GM18498 (cell line): ENCODE data around the gene MT1F.
"Not testable (repeated sequence)": the region's sequence is repeated elsewhere in the genome, so short reads cannot be mapped to it uniquely, and the experiment has no call there.

Experiments used
- ATAC-seq: cut with Tn5 transposase; IDR thresholded peaks from one replicate; pipeline ENCODE4 v1.9.1; 2021; ENCODE audit warnings: mild to moderate bottlenecking, moderate library complexity; ENCODE audit not compliant: unreplicated experiment

The MT1F gene

GRCh38 chr16:56657555-56658326 lies at the start of gene MT1F:
MT1F (plus strand) TSS chr16:56657959; CDS start chr16:56658059, 100 bp downstream.
- ATAC-seq, result no peak

- peak; percentile 89 for ATAC-seq
Observed at GRCh38 chr16:56608043-56608875, 49.5 kb upstream of the MT1F start, which contains the start of gene MT2A. MT2A (plus strand) TSS chr16:56608584; CDS start chr16:56608656, 72 bp downstream.

- no peak for ATAC-seq
Observed at GRCh38 chr16:56608876-56609462, 48.8 kb upstream of the MT1F start.

GRCh38 chr16:56609463-56609921 lies 48.3 kb upstream of the MT1F start:
- ATAC-seq, result peak; percentile 45

GRCh38 chr16:56610017-56610608 lies 47.6 kb upstream of the MT1F start:
- no peak for ATAC-seq

- no peak for ATAC-seq
Observed at GRCh38 chr16:56610609-56611111, 47.1 kb upstream of the MT1F start.

GRCh38 chr16:56611281-56611833 lies 46.4 kb upstream of the MT1F start:
- no peak for ATAC-seq

GRCh38 chr16:56613706-56614105 lies 44.1 kb upstream of the MT1F start:
- no peak for ATAC-seq

- ATAC-seq, result no peak
Observed at GRCh38 chr16:56614549-56614991, 43.2 kb upstream of the MT1F start.

- ATAC-seq, result no peak
Observed at GRCh38 chr16:56615353-56615752, 42.4 kb upstream of the MT1F start.

GRCh38 chr16:56616608-56617211 lies 41.0 kb upstream of the MT1F start:
- ATAC-seq, result no peak

GRCh38 chr16:56617212-56618085 lies 40.3 kb upstream of the MT1F start:
- ATAC-seq, result no peak

- ATAC-seq, result no peak
Observed at GRCh38 chr16:56618138-56618537, 39.6 kb upstream of the MT1F start.

- no peak for ATAC-seq
Observed at GRCh38 chr16:56620339-56620897, 37.3 kb upstream of the MT1F start.

- ATAC-seq, result not testable (repeated sequence)
Observed at GRCh38 chr16:56621665-56622445, 35.9 kb upstream of the MT1F start.

- not testable (repeated sequence) for ATAC-seq
Observed at GRCh38 chr16:56623184-56623583, 34.6 kb upstream of the MT1F start.

GRCh38 chr16:56623637-56624036 lies 34.1 kb upstream of the MT1F start:
- ATAC-seq, result no peak
